ENCODE measurements around the gene KLK7.

The KLK7 gene

DNA sequence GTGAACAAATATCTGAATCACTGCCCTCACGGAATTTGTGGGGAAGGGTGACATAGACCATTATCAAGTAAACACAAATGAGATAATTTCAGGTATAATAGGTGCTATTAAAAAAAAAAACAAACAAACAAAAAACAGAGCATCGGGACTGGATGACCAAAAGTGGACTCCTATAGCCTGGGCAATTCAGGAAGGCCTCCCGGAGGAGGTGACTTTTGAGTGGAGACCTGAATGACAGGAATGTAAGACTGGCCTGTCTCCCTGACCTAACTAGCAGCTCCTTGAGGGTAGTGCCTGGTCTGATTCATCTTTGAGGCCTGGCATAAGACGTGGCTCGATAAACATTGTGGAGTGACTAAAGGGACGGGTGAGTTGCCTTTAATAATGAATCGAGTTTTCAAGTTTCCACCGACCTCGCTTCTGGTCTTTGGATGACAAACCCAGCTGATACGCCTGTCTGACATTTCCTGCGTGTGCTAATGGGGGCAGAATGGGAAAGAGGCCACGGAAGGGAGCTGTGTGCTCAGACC, 29.0 kb upstream of the KLK7 start:
- no peak overlapping the region for H3K4me3 ChIP-seq (ENCODE audit: insufficient read depth, low read depth, low read length, poor library complexity, severe bottlenecking)
- no peak for DNase-seq
- no peaks in the 10 kb centered on the region for H3K9me3 ChIP-seq (ENCODE audit: control insufficient read depth, low read length)
- H3K27me3 ChIP-seq (replicated peaks; ENCODE audit: control insufficient read depth, insufficient read depth, low read length, poor library complexity, severe bottlenecking), result peaks cover 17% of the 10 kb centered on the region
- no peaks in the 10 kb centered on the region for H3K36me3 ChIP-seq (ENCODE audit: control insufficient read depth, insufficient read depth, low read length)
- H3K27ac ChIP-seq (ENCODE audit: insufficient read depth, low read length, poor library complexity, severe bottlenecking), result no peak overlapping the region
- peaks cover 5% of the 10 kb centered on the region for H3K4me1 ChIP-seq (ENCODE audit: control insufficient read depth, insufficient read depth, low read length, poor library complexity, severe bottlenecking)

DNA sequence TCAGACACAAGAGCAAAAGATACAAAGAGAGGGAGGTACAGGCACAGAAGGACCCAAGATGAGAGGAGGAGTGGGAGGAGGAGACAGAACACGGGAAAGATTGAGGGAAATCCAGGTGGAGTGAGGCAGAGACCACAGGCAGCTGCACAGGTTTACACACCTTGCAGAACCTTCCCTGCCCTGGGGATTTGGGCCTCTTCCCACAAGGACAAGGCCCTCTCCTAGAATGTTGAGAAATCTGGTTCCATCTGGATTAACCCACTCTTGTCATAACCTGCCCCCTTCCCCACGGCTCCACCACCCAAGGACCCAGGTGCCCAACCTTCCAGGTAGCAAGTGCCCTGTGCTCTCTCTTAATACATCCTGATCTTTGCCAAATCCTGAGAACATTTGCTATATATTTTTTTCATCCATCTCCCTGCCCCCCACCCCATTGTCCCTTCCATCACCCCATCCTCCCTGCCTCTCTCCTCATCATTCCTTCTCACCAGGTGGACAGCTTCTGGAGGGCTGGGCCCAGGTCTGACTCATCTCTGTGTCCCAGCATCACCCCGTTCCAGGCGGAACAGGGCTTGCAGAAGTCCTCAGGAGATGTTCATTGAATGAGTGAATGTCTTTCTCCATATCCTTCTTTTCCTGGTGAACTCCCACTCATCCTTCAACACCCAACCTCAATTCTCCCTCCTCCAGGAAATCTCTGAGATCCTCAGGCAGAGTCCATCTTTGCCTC, 26.5 kb upstream of the KLK7 start:
- H3K27me3 ChIP-seq (replicated peaks; ENCODE audit: control insufficient read depth, insufficient read depth, low read length, poor library complexity, severe bottlenecking), result peaks cover 5% of the 10 kb centered on the region
- no peaks in the 10 kb centered on the region for H3K4me1 ChIP-seq (ENCODE audit: control insufficient read depth, insufficient read depth, low read length, poor library complexity, severe bottlenecking)
- H3K4me3 ChIP-seq (ENCODE audit: insufficient read depth, low read depth, low read length, poor library complexity, severe bottlenecking), result no peak overlapping the region
- no peak for DNase-seq
- no peak overlapping the region for H3K27ac ChIP-seq (ENCODE audit: insufficient read depth, low read length, poor library complexity, severe bottlenecking)
- H3K36me3 ChIP-seq (ENCODE audit: control insufficient read depth, insufficient read depth, low read length), result no peaks in the 10 kb centered on the region
- no peaks in the 10 kb centered on the region for H3K9me3 ChIP-seq (ENCODE audit: control insufficient read depth, low read length)

DNA sequence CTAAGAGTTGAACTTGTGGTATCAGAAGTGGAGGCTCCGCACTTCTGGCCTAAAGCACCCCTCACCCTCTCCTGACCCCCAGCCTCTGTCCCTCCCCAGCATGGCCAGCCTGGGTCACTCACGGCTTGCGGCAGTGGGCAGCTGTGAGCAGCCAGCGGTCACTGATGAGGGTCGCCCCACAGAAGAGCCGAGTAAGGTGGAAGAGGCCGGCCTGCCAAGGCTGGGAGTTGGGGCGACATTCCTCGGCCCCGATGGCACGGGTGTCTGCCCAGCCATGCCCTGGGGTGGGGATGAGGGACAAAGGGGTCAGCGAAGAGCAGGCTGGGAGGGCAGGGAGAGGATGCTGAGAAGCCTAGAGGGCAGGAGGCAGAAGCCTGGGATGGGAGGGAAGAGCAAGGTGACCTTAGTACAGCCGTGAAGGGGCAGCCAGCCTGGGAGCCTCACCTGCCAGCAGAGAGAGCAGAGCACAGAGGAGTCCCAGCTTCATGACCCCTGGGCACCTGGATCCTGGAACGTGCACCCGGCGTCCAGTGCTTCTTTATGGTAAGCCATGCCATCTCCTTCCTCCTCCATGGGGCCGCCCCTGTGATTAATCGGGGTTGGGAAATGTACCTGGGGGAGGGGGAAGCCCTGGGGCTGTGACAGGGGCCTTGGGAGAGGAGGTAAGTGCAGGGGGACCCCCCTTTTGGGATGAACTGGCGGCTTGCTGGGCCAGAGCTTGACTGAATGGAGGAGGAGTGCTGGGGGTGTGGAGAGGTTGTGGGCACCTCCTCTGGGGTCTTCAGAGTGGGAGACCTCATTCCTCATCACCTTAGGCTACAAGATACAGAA, 25.6 kb upstream of the KLK7 start:
- H3K27ac ChIP-seq (ENCODE audit: insufficient read depth, low read length, poor library complexity, severe bottlenecking), result no peak overlapping the region

DNA sequence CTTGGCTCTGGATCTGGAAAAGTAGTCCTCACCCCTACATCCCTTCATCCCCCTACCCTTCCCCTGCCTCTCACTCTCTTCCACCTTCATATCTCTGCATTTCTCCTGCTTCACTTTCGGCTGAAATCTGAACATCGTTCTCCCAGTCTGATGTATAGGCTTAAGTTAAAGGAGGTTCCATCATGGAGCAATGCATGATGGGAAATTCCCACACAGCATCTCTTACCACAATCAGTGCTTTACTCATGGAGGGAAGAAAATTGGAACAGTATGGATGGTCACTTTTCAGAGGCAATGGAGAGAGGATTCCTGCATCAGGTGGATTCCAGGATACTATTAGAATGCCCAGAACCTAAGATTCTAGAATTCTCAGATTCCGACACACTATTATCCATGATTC, 23.8 kb upstream of the KLK7 start:
- DNase-seq, result no peak
- H3K27ac ChIP-seq (ENCODE audit: insufficient read depth, low read length, poor library complexity, severe bottlenecking), result no peak overlapping the region
- H3K27me3 ChIP-seq (replicated peaks; ENCODE audit: control insufficient read depth, insufficient read depth, low read length, poor library complexity, severe bottlenecking), result no peaks in the 10 kb centered on the region
- no peaks in the 10 kb centered on the region for H3K4me1 ChIP-seq (ENCODE audit: control insufficient read depth, insufficient read depth, low read length, poor library complexity, severe bottlenecking)
- no peaks in the 10 kb centered on the region for H3K9me3 ChIP-seq (ENCODE audit: control insufficient read depth, low read length)
- H3K36me3 ChIP-seq (ENCODE audit: control insufficient read depth, insufficient read depth, low read length), result no peaks in the 10 kb centered on the region
- no peak overlapping the region for H3K4me3 ChIP-seq (ENCODE audit: insufficient read depth, low read depth, low read length, poor library complexity, severe bottlenecking)

More for the DNA sequence above, 25.6 kb upstream of the KLK7 start:
- no peaks in the 10 kb centered on the region for H3K9me3 ChIP-seq (ENCODE audit: control insufficient read depth, low read length)
- no peaks in the 10 kb centered on the region for H3K36me3 ChIP-seq (ENCODE audit: control insufficient read depth, insufficient read depth, low read length)
- H3K27me3 ChIP-seq (replicated peaks; ENCODE audit: control insufficient read depth, insufficient read depth, low read length, poor library complexity, severe bottlenecking), result no peaks in the 10 kb centered on the region
- no peak overlapping the region for H3K4me3 ChIP-seq (ENCODE audit: insufficient read depth, low read depth, low read length, poor library complexity, severe bottlenecking)
- DNase-seq, result no peak
- no peaks in the 10 kb centered on the region for H3K4me1 ChIP-seq (ENCODE audit: control insufficient read depth, insufficient read depth, low read length, poor library complexity, severe bottlenecking)

DNA sequence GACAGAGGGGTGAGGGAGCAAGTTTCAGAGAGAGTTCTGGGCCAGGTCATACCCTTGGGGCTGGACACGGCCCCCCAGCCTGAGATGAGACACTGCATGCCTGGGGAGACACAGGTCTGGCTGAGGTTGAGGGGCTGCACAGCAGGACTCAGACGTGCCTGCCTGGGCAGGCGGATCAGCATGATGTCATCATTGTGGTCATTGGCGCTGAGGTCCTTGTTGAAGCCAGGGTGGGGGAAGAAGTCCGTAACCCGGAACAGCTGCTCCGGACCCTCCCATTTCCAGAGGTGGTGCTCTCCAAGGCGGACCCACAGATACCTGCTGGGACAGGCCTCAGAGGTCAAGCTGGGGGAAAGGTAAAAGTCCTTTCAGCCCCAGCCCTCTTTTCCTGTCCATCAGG, 22.7 kb upstream of the KLK7 start:
- Histone ChIP-seq H3K27ac (ENCODE audit: insufficient read depth, low read length, poor library complexity, severe bottlenecking) (no peak overlapping the region), H3K4me3 (ENCODE audit: insufficient read depth, low read depth, low read length, poor library complexity, severe bottlenecking) (no peak overlapping the region), H3K36me3 (ENCODE audit: control insufficient read depth, insufficient read depth, low read length) (no peaks in the 10 kb centered on the region), H3K4me1 (ENCODE audit: control insufficient read depth, insufficient read depth, low read length, poor library complexity, severe bottlenecking) (no peaks in the 10 kb centered on the region), H3K9me3 (ENCODE audit: control insufficient read depth, low read length) (no peaks in the 10 kb centered on the region), H3K27me3 (replicated peaks; ENCODE audit: control insufficient read depth, insufficient read depth, low read length, poor library complexity, severe bottlenecking) (peaks cover 3% of the 10 kb centered on the region)
- no peak for DNase-seq

DNA sequence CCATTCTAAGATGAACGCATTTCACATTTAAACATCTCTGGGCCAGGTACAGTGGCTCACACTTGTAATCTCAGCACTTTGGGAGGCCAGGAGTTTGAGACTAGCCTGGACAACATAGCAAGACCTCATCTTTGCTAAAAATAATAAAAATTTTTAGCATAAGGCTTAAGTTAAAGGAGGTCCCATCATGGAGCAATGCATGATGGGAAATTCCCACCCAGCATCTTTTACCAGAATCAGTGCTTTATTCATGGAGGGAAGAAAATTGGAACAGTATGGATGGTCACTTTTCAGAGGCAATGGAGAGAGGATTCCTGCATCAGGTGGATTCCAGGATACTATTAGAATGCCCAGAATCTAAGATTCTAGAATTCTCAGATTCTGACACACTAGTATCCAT, 21.5 kb upstream of the KLK7 start:
- peaks cover 8% of the 10 kb centered on the region for H3K27me3 ChIP-seq (replicated peaks; ENCODE audit: control insufficient read depth, insufficient read depth, low read length, poor library complexity, severe bottlenecking)
- DNase-seq, result no peak
- no peak overlapping the region for H3K27ac ChIP-seq (ENCODE audit: insufficient read depth, low read length, poor library complexity, severe bottlenecking)
- H3K9me3 ChIP-seq (ENCODE audit: control insufficient read depth, low read length), result no peaks in the 10 kb centered on the region
- no peaks in the 10 kb centered on the region for H3K36me3 ChIP-seq (ENCODE audit: control insufficient read depth, insufficient read depth, low read length)
- no peaks in the 10 kb centered on the region for H3K4me1 ChIP-seq (ENCODE audit: control insufficient read depth, insufficient read depth, low read length, poor library complexity, severe bottlenecking)
- no peak overlapping the region for H3K4me3 ChIP-seq (ENCODE audit: insufficient read depth, low read depth, low read length, poor library complexity, severe bottlenecking)

DNA sequence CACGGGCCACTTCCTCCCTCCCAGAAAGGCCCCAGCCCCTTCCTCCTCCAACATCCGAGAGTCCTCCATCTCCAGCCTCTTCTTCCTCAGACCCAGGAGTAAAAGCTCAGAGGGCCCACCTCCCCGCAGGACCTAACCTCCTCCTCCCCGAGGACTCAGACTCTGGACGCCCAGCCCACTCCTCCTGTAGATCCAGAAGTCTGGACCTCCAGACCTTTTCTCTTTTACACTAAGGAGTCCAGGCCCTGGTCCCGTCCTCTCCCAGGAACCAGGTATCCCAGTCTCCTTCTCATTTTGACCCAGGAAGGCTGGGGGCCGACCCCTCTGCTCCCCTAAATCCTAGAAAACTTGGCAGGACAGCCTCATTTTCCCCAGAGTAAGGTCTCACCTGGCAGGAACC, 19.6 kb upstream of the KLK7 start:
- Histone ChIP-seq H3K4me1 (ENCODE audit: control insufficient read depth, insufficient read depth, low read length, poor library complexity, severe bottlenecking) (no peaks in the 10 kb centered on the region), H3K4me3 (ENCODE audit: insufficient read depth, low read depth, low read length, poor library complexity, severe bottlenecking) (no peak overlapping the region), H3K36me3 (ENCODE audit: control insufficient read depth, insufficient read depth, low read length) (no peaks in the 10 kb centered on the region), H3K27me3 (replicated peaks; ENCODE audit: control insufficient read depth, insufficient read depth, low read length, poor library complexity, severe bottlenecking) (peaks cover 12% of the 10 kb centered on the region), H3K9me3 (ENCODE audit: control insufficient read depth, low read length) (no peaks in the 10 kb centered on the region), H3K27ac (ENCODE audit: insufficient read depth, low read length, poor library complexity, severe bottlenecking) (no peak overlapping the region)
- no peak for DNase-seq

DNA sequence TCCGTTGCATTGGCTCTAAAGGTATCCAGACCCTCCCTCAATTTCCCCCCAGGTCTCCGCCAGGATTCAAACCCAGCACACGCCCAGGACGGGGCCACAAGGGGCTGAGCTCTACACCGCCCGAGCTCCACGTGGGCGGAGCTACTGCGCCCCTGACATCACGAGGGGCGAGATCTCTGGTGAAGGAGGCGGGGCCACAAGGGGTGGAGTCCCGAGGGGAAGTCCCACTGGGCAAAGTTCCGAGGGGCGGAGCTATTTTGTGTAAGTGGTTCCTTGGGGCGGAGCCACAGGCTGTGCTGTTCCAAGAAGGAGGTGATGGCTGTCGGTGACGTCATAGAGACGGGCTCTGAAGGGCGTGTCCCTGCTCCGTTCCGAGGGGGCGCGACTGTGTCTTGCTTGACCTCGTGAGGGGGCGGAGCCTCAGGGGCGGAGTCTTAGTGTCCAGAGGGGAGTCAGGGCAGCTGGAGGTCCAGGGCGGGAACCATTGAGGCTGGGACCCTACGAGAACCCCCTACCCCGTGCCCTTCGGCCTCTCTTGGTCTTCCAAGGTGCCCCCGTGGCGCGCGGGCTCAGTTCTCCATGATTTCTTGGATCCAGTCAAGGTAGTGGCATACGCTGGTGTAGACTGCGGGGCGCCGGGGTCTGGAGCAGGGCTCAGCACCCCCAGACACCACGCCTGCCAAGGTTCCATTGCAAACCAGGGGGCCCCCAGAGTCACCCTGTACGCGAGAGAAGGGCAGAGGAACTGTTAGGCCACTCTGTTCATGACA, 19.0 kb upstream of the KLK7 start:
- Histone ChIP-seq H3K4me3 (ENCODE audit: insufficient read depth, low read depth, low read length, poor library complexity, severe bottlenecking) (no peak overlapping the region), H3K9me3 (ENCODE audit: control insufficient read depth, low read length) (no peaks in the 10 kb centered on the region), H3K27me3 (replicated peaks; ENCODE audit: control insufficient read depth, insufficient read depth, low read length, poor library complexity, severe bottlenecking) (peaks cover 12% of the 10 kb centered on the region), H3K36me3 (ENCODE audit: control insufficient read depth, insufficient read depth, low read length) (no peaks in the 10 kb centered on the region), H3K27ac (ENCODE audit: insufficient read depth, low read length, poor library complexity, severe bottlenecking) (no peak overlapping the region), H3K4me1 (ENCODE audit: control insufficient read depth, insufficient read depth, low read length, poor library complexity, severe bottlenecking) (no peaks in the 10 kb centered on the region)
- DNase-seq, result peak in 1 of 3 donors; percentile 1

DNA sequence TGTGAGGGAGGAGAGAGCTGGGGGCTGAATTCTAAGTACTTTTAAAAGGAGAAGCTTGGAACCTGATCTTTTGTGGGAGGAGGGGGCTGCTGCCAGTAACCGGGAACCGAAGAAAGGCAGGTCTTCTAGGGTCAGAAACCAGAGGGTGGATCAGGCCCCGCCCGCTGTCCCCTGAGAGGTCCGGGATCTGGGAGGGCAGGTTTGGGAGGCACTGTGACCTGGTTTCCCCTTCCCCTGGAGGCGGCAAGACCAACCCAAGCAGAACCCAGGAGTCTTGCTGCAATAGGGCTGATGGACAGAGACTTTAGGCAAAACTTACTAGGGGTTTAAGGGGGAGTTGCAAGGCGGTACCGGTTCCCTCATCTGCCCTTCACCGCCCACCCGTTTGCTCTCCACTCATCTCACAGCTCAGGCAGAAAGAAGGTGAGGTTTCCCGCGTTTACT, 18.4 kb upstream of the KLK7 start:
- H3K9me3 ChIP-seq (ENCODE audit: control insufficient read depth, low read length), result no peaks in the 10 kb centered on the region
- H3K27me3 ChIP-seq (replicated peaks; ENCODE audit: control insufficient read depth, insufficient read depth, low read length, poor library complexity, severe bottlenecking), result peaks cover 12% of the 10 kb centered on the region
- no peaks in the 10 kb centered on the region for H3K36me3 ChIP-seq (ENCODE audit: control insufficient read depth, insufficient read depth, low read length)
- H3K4me1 ChIP-seq (ENCODE audit: control insufficient read depth, insufficient read depth, low read length, poor library complexity, severe bottlenecking), result no peaks in the 10 kb centered on the region
- no peak for DNase-seq
- no peak overlapping the region for H3K27ac ChIP-seq (ENCODE audit: insufficient read depth, low read length, poor library complexity, severe bottlenecking)
- no peak overlapping the region for H3K4me3 ChIP-seq (ENCODE audit: insufficient read depth, low read depth, low read length, poor library complexity, severe bottlenecking)

All from effector memory CD4-positive, alpha-beta T cell (primary cell).